Dedifferentiated amniotic fluid mesenchymal stem cell (primary cell): Measurements from ENCODE around the gene STS.

ENCODE experiments used
- DNase-seq: peaks from one replicate; pipeline ENCODE4 v3.0.0-alpha.2; 2016; ENCODE audit errors: extremely low spot score

Gene STS

GRCh38 chrX:7179446-7179845, 31.9 kb downstream of the STS start:
- no peak for DNase-seq

GRCh38 chrX:7184816-7185215, 37.3 kb downstream of the STS start:
- no peak for DNase-seq

- DNase-seq = no peak
These were observed 41.2 kb downstream of the STS start for GRCh38 chrX:7188672-7189071.

GRCh38 chrX:7190157-7190556, 42.6 kb downstream of the STS start:
- no peak for DNase-seq

GRCh38 chrX:7191681-7192110, 44.2 kb downstream of the STS start:
- DNase-seq = no peak

GRCh38 chrX:7192871-7193270, 45.4 kb downstream of the STS start:
- DNase-seq = no peak

GRCh38 chrX:7194606-7195005, 47.1 kb downstream of the STS start:
- no peak for DNase-seq
